ENCODE data around the gene FLYWCH2. TPM values are rescaled to one million over a fixed set of nuclear protein-coding genes. Genes with fewer than 3 reads are reported as not detected.

Gene FLYWCH2
- total and polyA plus RNA-seq, 9 of the 15 experiments (the other 6 are each of a cell fraction or from before 2014, with no cell fraction given): 0.70 to 55.5 (median 7.6) TPM

DNA sequence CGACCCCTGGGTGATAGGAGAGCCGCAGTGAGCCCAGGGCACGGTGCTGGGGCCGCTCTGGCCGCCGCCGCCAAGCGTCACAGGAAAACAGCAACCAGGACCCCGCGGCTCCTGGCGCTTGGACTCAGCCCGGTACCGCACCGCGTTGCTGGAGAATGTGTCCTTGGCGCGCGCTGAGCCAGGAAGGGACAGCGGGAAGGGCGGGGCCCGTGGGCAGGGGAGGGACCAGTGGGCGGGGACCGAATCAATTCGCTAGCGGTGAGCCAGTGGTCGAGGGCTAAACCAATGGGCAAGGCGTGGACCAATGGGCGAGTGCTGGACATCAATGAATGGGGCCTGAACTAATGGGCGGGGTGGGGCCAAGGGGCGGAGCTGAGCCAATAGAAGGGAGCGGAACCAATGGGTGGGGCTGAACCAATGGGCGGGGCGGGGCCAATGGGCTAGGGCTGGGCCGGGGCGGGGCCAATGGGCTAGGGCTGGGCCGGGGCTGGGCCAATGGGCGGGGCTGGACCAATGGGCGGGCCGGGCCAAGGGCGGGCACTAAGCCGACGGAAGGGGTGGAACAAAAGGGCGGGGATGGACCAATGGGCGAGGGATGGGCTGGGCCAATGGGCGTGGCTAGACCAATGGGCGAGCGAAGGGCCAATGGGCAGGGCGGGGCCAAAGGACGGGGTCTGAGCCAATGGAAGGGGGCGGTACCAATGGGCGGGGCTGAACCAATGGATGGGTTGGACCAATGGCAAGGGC is 22.4 kb downstream of the FLYWCH2 start (continued):
- no peak for TF ChIP-seq ZNF318 (IDR thresholded peaks at IDR 0.05; ENCODE audit: borderline replicate concordance in 1 of 2, low read depth in 1 of 2)
- peak; percentile 87 for TF ChIP-seq THAP12 (CRISPR knock-in tag; IDR thresholded peaks at IDR 0.05)
- TF ChIP-seq SMAD2 (IDR thresholded peaks at IDR 0.05; ENCODE audit: low read depth, low read length): no peak
- TF ChIP-seq ZC3H8 (IDR thresholded peaks at IDR 0.05): no peak
- TF ChIP-seq ZSCAN32 (CRISPR knock-in tag; IDR thresholded peaks at IDR 0.05): no peak
- no peak; the same call in 1 of the 2 replicates for TF ChIP-seq ZBTB7A (IDR thresholded peaks at IDR 0.05; ENCODE audit: borderline replicate concordance, control insufficient read depth, low read depth, low read length)
- TF ChIP-seq CEBPG (CRISPR knock-in tag; IDR thresholded peaks at IDR 0.05): no peak
- TF ChIP-seq CEBPG (tag; conservative IDR thresholded peaks at IDR 0.05 in 1 of 2, IDR thresholded peaks at IDR 0.05 in 1 of 2): no peak
- no peak for TF ChIP-seq PTTG1 (tag; IDR thresholded peaks at IDR 0.05; ENCODE audit: low read depth)
- TF ChIP-seq CBFA2T3 (IDR thresholded peaks at IDR 0.05): no peak
- no peak for TF ChIP-seq GTF2A2 (tag; IDR thresholded peaks at IDR 0.05)
- TF ChIP-seq, protein P1, sequence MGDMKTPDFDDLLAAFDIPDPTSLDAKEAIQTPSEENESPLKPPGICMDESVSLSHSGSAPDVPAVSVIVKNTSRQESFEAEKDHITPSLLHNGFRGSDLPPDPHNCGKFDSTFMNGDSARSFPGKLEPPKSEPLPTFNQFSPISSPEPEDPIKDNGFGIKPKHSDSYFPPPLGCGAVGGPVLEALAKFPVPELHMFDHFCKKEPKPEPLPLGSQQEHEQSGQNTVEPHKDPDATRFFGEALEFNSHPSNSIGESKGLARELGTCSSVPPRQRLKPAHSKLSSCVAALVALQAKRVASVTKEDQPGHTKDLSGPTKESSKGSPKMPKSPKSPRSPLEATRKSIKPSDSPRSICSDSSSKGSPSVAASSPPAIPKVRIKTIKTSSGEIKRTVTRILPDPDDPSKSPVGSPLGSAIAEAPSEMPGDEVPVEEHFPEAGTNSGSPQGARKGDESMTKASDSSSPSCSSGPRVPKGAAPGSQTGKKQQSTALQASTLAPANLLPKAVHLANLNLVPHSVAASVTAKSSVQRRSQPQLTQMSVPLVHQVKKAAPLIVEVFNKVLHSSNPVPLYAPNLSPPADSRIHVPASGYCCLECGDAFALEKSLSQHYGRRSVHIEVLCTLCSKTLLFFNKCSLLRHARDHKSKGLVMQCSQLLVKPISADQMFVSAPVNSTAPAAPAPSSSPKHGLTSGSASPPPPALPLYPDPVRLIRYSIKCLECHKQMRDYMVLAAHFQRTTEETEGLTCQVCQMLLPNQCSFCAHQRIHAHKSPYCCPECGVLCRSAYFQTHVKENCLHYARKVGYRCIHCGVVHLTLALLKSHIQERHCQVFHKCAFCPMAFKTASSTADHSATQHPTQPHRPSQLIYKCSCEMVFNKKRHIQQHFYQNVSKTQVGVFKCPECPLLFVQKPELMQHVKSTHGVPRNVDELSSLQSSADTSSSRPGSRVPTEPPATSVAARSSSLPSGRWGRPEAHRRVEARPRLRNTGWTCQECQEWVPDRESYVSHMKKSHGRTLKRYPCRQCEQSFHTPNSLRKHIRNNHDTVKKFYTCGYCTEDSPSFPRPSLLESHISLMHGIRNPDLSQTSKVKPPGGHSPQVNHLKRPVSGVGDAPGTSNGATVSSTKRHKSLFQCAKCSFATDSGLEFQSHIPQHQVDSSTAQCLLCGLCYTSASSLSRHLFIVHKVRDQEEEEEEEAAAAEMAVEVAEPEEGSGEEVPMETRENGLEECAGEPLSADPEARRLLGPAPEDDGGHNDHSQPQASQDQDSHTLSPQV (IDR thresholded peaks at IDR 0.05): no peak
